Measurements from ENCODE around the gene WHRN.

WHRN gene

DNA sequence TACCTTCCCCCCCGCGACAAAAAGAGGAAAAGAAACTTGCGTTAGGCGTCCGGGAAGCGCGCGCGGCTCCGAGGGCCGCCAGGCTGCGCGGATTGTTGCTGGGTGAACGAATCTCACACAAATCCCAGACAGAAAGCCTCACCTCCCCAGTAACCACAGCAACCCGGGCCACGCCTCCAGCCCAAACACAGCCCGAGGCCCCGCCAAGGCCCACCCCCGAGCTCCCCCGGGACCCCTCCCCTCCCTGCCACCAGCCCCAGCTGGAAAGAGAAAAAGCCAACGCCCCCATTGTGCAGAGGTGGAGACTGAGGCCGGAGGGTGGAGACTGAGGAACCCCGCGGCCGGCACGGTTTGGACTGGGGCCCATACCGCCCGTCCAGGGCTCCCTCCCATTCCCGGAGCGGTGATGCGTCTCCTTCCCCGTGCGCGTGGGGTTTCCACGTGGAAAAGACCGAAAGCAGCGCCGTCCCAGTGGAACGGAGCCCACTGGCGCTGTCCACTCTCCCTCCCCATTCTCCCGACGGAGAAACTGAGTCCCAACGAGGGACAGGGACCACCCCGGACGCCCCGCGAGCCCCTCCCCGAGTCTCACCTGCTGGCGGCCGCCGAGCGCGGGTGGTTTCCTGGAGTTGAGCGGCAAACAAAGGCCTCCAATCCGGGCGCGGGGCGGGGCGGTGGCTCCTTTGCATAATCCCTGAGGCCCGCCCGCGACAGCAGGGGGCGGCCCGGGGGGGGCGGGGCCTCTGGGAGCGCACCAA is 107.2 kb downstream of the WHRN start:
- DNase-seq (ENCODE audit: low read depth in 2 of 2), result peak; percentile 84 to 93

DNA sequence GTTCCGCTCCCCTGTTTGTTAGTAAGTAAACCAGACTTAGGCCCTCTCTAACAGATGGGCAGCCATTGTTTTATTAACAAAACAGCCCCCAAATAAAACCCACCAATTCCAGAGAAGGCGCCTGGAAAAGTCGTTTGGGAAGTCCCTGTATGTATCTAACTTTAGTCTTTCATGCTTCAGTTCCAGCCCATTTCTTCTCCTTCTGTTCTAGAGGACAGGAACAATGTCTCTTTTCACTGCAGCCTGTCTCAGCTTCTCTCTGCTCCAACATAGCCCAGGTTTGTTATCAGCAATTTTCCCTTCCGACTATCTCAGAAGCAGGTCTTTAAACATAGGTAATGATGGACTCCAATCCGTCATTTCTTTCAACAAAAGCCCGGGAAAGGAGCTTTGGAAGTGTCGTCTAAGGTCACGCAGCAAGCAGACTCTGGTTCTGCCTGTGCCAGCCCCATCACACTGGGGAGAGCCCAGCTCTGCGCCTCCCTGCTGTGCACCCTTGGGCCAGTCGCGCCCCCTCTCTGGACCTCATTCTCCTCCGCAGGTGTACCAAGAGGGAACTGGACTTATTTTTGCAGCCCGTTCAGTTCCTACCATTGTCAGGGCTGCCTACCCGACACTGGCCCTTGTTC is 107.9 kb downstream of the WHRN start:
- DNase-seq (ENCODE audit: low read depth in 2 of 2), result no peak

- no peak for DNase-seq (ENCODE audit: low read depth in 2 of 2)
Observed at GRCh38 chr9:114396558-114397218, 108.6 kb downstream of the WHRN start.

DNA sequence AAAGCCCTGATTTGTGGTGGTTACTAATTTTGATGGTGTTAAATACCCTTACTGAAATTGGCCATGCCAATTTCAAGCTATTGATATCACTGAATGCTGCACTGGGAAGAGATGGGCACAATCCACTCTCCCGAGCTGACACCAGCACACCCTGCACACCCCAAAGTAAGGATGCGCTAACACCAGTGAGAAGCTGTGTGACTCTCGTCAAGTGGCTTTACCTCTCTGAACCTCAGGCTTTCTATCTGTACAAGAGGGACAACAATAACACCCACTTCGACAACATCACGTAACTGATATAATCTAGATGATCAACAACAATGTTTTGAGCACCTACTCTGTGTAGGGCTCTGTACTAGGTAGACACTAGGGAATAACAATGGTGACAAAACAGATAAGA is 109.5 kb downstream of the WHRN start:
- DNase-seq (ENCODE audit: low read depth in 2 of 2), result no peak

DNA sequence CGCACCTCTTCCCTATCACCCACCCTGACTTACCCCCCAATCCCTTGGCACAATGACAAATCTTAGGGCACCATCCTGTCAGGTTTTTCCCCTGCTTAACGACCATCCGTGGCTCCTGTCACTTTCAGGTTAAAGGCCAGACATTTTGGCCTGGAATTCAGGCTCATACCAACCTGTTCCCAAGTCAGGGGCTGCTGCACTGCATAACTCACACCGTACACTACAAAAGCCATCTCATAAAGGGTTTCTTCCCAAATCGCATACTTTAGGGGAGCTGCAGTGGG is 110.0 kb downstream of the WHRN start:
- DNase-seq (ENCODE audit: low read depth in 2 of 2), result no peak

DNA sequence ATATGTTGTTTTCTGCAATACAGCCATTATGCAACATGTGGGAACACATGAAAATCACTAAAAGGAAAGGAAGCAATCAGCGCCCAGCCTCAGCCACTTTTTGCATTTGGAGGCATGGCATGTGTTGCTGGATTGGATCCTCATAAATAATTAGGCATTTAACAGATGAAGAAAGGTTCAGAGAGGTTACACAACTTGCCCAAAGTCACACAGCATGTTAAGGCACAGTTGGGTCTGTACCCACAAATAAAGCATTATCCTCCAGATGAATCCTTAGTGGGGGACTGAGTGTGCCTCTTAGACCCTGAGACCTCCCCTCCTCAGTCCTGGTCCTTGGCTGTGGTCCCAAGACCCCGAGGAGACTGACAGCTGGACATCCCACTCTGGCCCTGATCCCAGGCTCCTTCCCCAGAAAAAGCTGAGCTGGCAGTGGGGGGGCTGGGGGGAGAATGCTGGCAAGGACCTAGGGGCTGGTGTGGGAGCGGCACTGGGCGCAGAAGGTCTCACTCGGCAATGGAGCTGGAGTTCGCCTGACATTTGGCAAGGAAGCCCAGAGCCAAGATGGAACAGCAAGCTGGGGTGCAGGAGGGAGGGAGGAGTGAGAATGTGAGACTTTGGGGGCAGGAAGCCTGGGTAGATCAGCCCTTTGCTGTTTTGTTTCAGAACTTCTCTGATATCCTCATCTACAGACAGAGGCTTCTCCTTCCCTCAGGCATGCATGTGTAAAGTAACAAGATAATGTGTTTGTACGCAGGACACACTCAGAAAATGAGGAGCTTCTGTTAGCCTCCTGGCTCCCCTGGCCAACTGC is 110.5 kb downstream of the WHRN start:
- DNase-seq (ENCODE audit: low read depth in 2 of 2), result no peak

DNA sequence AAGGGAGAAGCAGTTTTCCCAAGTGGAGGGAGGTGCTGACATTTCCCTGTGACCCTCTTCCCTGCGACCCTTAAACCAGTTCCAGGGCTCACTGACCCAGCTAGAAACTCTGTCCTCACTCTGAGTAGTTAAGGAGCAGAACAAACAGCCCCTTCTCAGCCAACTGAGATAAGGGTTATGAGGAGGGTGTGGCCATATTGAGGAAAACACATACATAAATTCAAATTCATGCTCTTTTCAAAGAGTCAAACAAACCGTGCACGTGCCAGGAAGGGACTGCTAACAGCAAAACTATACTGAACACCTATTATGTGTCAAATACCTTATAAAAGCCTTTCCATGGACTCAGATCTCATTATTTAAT is 112.5 kb downstream of the WHRN start:
- DNase-seq (ENCODE audit: low read depth in 2 of 2), result no peak

- no peak for DNase-seq (ENCODE audit: low read depth in 2 of 2)
Observed at GRCh38 chr9:114390952-114391351, 114.3 kb downstream of the WHRN start.

DNA sequence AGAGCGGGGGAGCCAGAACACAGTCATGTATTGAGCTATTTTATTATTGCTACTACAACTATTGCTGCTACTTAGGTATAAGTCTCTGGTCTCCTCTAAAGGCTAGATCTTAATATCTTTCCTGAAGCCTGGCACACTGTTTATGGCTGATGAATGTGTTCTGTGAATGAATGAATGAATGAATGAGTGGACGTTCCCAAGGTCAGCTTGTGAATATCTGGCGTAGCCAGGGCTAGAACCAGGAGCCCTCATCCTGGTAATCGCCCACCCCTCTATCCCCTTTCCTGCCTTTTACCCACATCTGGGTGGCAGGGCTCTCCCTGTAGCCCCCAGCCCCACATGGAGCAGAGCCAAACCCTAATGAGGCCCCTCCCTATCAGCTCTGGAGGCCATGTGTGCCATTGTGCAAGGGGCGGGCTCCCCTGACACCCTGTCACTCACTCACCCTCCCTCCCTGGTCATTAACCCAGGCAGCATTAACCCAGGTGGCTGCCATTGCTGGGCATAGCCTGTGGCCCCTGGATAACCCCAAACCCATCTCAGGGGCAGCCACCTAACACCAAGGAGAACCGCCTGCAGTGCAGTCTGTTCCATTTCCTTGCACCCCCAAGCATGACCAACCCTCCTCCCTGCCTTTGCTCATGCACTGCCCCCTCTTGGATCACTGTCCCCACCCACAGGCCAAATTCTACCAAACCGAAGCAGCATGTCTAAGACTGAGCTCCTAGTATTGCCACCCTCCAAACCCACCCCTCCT is 115.5 kb downstream of the WHRN start:
- DNase-seq (ENCODE audit: low read depth in 2 of 2), result no peak

GRCh38 chr9:114388764-114389375 is 116.4 kb downstream of the WHRN start:
- no peak for DNase-seq (ENCODE audit: low read depth in 2 of 2)

DNA sequence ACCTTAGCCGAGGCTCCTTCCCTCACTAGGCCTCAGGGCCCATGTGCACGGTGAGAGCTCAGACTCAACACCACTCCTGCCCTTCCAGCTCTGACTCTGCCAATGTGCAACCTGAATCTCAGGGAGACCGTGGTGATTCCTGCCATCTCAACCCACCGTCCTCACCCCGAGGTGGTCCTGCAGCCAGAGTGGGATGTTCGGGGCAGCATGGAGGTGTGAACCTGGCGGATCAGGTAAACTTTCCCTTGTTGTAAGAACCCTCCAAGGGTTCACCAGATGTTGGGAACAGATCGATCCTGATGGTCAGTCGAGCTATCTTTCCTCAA is 117.0 kb downstream of the WHRN start:
- DNase-seq (ENCODE audit: low read depth in 2 of 2), result no peak

GRCh38 chr9:114387680-114388356 is 117.5 kb downstream of the WHRN start, which contains the start of gene AKNA:
TSS of gene AKNA (minus strand) at chr9:114387982. CDS start at chr9:114381333, 6,649 bp downstream.
- DNase-seq (ENCODE audit: low read depth in 2 of 2), result peak; percentile 60 to 64

- no peak for DNase-seq (ENCODE audit: low read depth in 2 of 2)
Observed at GRCh38 chr9:114386886-114387679, 118.2 kb downstream of the WHRN start.

DNA sequence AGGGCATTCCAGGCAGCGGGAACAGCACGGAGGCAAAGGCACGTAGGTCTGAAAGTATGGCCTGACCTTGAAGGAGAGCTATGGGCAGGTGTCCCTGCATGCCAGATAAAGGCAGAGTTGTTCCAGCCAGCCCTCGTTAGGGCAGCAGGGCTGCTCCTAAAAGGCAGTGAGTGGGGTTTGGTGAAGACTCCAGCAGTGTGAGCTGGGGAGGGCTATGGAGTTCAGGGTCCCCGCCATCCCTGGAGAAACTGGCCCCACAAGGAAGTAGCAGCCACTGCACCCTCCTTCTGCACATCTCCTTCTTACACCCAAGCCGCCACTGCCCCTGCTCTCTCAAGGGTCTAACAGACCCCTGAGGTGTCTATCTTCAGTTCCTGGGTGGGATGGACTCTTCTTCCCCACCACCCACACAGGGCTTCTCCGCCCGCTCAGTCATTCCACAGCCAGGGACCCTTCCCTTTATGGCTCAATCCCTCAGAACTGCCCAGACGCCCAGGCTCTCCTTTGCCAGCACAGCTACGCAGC is 118.8 kb downstream of the WHRN start:
- DNase-seq (ENCODE audit: low read depth in 2 of 2), result no peak

DNA sequence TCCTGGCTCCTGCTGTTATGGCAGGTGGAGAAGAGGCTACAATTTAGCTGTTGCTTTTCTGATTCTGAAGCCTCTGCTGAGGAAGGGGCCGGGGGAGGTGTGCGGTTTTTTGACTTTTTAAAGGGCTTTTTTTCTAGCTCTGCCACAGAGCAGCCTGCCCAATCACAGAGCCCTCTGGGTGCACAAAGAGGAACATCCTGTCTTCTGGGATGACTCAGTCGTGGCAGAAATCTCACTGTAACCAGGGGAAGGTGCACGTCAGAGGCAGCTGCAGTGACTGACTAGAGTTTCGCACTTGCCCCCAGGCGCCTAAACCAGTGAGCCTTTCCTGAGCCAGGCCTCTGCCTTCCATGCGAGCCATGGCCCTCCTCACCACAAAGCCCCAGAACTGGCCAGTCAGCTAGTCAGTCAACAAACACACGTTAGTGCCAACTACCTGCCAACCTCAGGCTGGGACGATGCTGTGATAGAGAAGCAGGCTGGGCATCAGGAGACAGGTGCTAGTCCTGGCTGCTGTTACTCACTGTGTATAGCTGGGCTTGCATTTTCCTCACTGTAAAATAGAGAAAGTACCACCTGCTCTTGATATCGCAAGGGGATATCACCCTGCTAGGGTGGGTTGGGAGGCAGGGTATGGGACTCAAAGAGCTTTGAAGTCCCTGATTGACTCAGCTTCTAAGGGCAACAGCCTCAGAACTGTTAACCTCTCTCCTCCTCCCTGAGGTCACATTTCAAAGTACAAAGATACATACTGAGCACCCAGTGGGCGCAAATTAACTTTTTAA is 119.7 kb downstream of the WHRN start:
- DNase-seq (ENCODE audit: low read depth in 2 of 2), result peak; percentile 61 to 68

DNA sequence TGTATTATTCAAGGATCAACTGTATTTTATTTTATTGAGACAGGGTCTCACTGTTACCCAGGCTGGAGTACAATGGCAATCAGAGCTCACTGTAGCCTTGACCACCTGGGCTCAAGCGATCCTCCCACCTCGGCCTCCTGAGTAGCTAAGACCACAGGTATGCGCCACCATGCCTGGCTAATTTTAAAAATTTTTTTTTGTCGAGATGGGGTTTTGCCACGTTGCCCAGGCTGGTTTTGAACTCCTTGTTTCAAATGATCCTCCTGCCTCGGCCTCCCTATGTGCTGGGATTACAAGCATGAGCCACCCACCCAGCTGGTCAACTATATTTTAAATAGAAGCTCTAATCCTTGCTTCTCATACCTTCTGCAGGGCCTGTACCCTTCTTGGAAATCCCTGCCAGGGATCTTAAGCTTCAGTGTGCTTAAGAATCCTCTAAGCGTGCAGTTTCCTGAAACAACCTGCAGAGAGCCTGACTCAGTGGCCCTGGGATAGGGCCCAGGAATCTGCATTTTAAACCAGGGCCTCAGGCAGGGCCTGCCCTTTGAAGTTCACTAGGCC is 120.4 kb downstream of the WHRN start:
- no peak for DNase-seq (ENCODE audit: low read depth in 2 of 2)

DNA sequence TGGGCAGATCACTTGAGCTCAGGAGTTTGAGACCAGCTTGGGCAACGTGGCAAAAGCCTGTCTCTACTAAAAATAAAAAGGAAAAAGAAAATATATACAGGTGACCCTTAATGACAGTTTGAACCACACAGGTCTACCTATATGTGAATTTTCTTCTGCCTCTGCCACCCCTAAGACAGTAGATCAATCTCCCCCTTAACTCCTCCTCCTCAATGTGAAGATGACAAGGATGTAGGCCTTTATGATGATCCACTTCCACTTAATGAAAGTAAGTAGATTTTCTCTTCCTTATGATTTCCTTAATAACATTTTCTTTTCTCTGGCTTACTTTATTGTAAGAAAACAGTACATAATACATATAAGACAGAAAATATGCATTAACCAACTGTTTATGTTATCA is 120.9 kb downstream of the WHRN start:
- DNase-seq (ENCODE audit: low read depth in 2 of 2), result no peak

DNA sequence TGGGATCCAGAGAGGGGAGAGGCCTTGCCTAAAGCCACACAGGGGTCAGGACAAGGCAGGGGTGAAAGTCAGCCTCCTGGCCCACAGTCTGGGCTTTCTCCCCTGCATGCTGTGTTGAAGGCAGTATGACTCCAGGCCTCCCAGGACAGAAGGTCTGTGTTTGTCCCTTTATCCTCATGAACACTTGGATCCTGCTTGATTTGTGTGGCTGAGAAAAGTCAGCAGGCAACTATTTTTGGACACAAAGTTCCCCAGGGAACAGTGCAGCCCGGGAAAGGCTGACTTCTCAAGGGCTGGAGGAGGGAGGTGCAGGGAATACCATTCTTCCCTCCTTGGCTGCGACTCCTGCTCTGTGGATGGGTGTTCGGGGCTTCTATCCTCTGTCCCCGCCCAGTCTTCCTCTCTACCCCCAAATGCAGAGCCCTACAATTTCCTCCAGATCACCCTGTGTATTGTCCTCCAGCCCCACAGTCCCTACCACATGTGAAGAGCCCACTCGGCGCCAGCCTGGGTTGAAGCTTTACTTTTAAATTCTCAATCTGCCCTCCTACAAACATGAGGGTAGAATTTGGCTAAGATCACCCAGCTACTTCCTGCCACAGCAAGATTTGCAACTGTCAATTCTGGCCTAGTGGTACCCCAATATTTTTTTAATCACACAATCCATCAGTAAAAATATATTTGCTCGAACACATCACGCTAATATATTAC is 121.6 kb downstream of the WHRN start:
- DNase-seq (ENCODE audit: low read depth in 2 of 2), result no peak

Measured in stimulated activated CD4-positive, alpha-beta T cell treated with anti-CD3 and anti-CD28 coated beads, Interleukin-1b, Interleukin-23, amount 100 ng/mL, for 1 hour (primary cell).